HuH-7.5 (cell line): ENCODE data around the gene HOPX.
"Not testable (repeated sequence)": the region's sequence is repeated elsewhere in the genome, so short reads cannot be mapped to it uniquely, and the experiment has no call there.

Source experiments
- DNase-seq: peaks from one replicate; pipeline ENCODE4 v3.0.0; 2011; ENCODE audit warnings: low spot score

Gene HOPX

DNA sequence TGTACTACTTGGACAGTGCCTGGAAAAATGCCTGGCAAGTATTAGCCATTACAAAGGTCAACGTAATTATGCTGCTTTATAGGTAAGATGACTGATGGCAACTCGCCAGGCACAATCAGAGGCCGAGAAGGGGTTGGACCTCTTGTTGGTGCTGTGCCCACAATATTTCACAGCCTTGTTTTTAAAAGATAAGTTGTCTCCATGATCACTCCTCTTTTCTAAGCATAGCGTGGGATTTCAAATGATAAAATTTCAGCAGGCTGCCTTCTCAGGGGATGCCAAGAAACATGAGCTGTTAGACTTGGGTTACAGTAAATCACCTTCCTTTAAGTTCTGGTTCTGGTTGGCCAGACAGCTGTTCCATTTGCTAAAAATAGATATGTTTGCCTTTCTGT is 26.9 kb downstream of the HOPX start:
- no peak for DNase-seq

GRCh38 chr4:56653461-56654237 is 27.4 kb downstream of the HOPX start:
- no peak for DNase-seq

- DNase-seq, result no peak
Observed at GRCh38 chr4:56652196-56652595, 28.9 kb downstream of the HOPX start.

GRCh38 chr4:56651056-56651350 is 30.1 kb downstream of the HOPX start:
- no peak for DNase-seq

GRCh38 chr4:56650262-56651055 is 30.6 kb downstream of the HOPX start:
- no peak for DNase-seq

- DNase-seq, result no peak
Observed at GRCh38 chr4:56649445-56650261, 31.4 kb downstream of the HOPX start.

GRCh38 chr4:56648824-56649151 is 32.3 kb downstream of the HOPX start:
- DNase-seq, result no peak

DNA sequence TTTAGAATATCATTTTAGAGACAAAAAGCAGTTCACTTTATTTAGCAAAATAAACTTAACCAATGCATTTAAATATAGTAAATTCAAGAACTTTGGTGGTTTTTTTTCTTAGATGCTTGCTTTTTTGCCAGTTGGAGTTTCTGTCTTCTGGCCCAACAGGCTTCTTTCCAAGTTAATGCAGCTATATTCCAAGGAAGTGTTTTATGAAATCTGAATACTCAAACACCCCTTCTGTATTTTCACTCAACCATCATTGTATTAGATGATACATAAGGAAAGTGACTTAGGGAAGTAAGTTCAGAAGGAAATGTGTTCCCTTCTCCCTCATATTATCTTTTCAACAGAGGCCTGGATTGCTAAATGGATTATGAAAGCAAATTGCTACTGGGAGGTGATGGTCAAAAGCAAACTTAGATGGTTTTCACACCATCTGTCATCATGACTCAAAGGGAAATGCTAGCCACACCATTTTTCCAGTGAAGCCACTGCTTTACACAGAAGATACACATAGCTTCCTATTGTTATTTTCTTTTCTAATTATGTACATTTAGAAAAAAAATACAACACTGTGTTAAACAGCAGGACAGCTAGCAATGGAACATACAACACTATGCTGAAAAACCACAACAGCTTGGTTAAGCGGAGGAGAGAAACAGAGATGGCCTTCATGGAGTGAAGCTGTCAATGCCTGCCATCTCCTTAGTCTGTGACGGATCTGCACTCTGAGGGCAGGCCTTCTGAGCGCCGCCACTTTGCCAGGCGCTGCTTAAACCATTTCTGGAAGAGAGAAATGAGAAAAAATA is 32.9 kb downstream of the HOPX start:
- DNase-seq, result no peak

DNA sequence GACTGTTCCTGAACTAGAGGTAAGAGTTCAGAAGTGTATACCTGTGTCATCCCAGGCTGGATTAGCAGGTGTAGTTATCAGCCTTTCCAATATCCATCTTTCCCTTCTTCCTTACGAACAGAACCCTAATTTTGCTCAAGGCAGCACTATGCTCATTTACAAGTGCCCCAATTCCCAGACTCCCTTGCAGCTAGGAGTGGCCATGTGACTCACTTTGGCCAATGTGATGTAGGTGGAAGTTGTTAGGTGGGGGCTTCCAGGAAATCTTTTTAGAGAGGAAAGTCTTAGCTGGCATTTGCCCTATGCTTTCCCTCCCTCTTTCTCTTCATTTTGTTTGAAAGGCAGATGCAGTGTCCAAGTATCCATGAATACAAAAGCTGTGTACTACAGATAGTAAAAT is 34.8 kb downstream of the HOPX start:
- no peak for DNase-seq

GRCh38 chr4:56643596-56643995 is 37.5 kb downstream of the HOPX start:
- DNase-seq, result no peak

- no peak for DNase-seq
Observed at GRCh38 chr4:56641494-56642051, 39.5 kb downstream of the HOPX start.

DNA sequence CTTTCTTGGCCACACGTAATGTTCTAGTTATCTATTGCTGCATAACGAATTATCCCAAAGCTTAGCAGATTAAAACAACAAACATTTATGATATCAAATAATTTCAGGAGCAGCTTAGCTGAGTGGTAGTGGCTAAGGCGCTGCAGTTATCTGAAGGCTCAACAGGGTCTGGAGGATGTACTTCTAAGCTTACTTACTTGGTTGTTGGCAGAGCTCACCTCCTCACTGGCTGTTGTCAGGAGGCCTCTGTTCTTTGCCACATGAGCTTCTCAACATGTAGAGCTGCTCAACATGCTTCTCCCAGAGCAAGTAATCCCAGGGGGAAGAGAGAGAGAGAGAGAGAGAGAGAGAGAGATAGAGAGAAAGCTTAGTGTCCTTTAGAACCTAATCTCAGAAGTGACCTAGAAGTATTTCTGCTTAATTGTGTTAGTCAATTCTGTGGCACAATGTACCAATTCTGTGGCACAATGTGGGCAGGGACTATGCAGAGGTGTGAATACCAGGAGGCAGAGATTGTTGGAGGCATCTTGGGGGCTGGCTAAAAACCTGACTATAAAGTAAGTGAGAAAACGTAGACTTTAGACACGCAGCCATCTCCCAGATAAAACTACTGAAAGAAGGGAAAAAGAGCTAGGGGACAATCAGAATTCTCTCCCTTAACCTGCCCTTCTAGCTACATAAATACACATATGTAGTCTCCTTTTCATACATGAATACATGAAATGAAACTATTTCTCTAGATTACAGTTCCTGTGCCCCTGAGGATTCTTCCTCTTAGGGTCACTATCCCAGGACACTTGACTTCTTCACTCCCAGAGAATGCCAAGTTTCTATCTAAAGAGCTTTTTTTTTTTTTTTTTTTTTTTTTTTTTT is 40.2 kb downstream of the HOPX start:
- DNase-seq, result no peak

- DNase-seq, result no peak
Observed at GRCh38 chr4:56637791-56638190, 43.3 kb downstream of the HOPX start.

DNA sequence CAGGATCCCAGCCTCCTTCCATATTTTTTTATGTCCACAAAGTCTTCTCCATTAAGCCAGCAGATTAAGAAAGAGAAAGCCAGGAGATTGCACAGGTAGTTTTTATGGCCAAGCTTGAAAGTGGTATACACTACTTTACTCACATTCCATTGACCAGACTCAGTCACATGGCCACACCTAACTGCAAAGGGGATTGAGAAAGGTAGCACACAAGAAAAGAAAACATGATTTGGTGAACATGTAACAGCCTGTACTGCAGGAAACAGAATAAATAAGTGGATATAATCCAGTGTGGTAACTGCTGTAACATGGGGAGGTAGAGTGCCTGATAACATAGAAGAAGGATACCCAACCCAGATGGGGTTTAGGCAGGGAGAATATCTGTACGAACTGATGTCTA is 43.9 kb downstream of the HOPX start:
- no peak for DNase-seq

DNA sequence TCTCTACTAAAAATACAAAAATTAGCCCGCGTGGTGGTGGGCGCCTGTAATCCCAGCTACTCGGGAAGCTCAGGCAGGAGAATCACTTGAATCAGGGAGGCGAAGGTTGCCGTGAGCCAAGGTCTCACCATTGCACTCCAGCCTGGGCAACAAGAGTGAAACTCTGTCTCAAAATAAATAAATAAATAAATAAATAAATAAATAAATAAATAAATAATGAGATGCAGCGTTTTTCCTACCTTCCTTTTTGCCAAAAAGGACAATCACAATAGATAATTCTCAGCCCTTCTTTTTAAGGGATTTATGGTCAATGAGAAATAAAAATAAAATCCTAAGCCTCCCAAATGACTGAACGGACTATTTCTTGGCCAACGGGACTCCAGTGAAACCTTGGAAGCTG is 46.1 kb downstream of the HOPX start:
- DNase-seq, result not testable (repeated sequence)

GRCh38 chr4:56633486-56633885 is 47.6 kb downstream of the HOPX start:
- no peak for DNase-seq

DNA sequence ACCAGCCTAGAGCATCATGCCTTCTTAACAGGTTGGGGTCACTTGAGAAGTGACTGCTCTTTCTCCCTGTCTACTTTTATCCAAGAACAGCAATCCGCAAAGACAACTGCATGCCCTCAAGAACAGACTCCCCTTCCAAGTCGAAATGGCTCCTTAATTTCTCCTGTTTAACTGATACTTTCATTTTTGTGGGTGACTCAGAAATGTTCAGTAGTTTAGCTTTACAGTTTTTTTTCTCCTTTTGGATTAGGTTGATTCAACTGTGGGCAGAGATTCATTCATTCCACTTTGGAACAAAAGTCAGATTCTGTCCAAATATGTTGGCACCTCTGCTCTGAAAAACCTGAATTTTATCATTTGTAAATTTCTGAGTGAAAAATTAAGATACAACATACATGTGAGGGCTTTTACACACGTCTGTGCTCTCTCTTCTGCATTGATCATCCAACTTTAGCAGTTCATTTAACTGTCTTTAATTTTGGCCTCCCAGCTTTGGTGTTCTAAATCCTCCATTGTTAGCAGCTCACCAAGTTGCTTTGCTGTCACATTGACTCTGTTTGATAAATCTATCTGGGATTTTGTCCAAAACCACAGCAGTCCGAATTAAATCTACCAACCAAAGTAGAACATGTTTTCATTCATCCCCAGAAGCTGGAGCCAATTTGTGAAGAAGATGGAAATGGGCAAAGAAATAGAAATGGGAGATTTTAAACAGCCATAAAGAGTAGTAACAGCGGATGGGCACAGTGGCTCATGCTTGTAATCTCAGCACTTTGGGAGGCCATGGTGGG is 50.0 kb downstream of the HOPX start:
- no peak for DNase-seq

- no peak for DNase-seq
Observed at GRCh38 chr4:56628592-56628991, 52.5 kb downstream of the HOPX start.

DNA sequence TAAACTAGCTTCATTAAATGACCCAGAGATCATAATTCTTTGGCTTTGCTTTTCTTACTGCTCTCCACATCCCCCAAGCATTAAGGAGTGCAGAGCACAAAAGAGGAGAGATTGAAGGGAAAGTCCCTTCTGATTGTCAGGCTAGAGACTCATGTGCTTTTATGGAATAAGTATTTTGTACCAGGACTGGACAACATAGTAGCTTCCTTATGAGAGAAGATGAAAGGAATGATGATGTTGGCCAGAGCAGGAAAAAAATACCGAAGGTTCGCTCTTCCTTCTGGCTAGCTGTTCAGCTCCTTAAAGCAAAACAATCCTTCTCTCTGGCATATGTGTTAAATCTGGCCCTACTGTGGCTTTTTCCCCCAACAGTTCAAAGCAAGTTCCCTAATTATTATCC is 53.1 kb downstream of the HOPX start:
- DNase-seq, result no peak

DNA sequence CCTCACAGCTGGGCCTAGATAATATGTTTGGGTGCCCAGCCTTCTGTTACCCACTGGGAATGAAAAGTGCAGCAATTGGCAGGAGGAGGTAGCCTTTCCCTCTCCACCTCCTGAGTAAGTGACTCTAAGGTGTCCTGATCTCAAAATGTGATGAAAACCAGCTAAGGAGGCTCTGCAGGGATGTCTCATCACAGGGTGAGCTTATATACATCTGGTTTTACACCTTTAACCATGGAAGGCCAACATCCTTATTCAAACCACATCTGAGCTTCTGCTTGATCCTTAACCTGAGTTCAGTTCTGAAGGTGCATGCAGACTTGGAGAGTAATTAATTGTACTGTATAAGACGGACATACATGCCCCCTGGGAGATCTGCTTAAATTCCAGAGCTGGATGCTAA is 53.7 kb downstream of the HOPX start:
- no peak for DNase-seq
